NCI-H82 treated with DMSO at 0.1 percent for 48 hours (cell line): ENCODE measurements around the gene TSC2.
"Not testable (repeated sequence)": the region's sequence is repeated elsewhere in the genome, so short reads cannot be mapped to it uniquely, and the experiment has no call there.

ENCODE experiments used
- DNase-seq: peaks from one replicate; lab custom pipeline; 2025; ENCODE audit not compliant: unreplicated experiment; lab: John Stamatoyannopoulos, UW

TSC2 gene

GRCh38 chr16:2115591-2115973 is 67.8 kb downstream of the TSC2 start:
- no peak for DNase-seq

DNA sequence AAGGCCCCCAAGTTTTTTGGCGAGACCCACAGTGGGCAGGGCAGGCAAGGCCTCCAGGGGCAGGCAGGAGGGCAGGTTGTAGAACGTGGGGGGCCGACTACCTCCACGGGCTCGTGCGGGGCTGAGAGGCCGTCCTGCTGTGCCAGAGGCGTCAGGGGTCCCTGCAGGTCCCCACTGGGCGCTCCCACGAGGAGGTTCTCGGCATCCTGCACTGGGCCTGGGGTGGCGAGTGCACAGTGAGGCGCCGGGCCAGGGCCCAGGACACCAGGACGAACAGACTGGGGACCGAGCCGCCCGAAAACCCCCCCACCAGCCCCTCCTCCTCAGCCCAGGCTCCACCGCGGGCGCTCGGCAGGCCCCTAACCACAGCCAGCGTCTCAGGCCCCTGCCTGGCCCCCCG is 68.6 kb downstream of the TSC2 start:
- not testable (repeated sequence) for DNase-seq

- DNase-seq, result not testable (repeated sequence)
Observed at GRCh38 chr16:2117341-2117740, 69.6 kb downstream of the TSC2 start.

GRCh38 chr16:2117960-2118722 is 70.4 kb downstream of the TSC2 start:
- not testable (repeated sequence) for DNase-seq

DNA sequence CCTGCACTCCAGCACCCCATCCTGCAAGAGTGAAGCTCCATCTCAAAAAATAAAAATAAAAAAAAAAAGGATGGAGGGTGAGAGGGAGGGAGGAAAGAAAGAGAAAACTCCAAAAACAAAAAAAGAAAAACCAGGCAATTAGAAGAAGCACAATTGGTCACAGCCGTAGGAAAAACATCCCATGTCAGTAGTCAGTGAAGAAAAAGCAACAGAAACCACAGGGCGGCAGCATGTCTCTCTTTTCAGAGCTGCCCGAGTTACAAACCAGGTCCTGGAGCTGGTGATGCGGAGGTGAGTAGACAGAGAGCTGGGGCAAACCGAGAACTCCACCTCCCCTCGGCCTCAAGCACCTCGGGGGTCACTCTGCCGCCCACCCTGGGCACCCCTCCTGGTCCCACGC is 73.5 kb downstream of the TSC2 start:
- not testable (repeated sequence) for DNase-seq

GRCh38 chr16:2121853-2122252 is 74.1 kb downstream of the TSC2 start:
- DNase-seq, result no peak

GRCh38 chr16:2122429-2122828 is 74.6 kb downstream of the TSC2 start:
- no peak for DNase-seq

DNA sequence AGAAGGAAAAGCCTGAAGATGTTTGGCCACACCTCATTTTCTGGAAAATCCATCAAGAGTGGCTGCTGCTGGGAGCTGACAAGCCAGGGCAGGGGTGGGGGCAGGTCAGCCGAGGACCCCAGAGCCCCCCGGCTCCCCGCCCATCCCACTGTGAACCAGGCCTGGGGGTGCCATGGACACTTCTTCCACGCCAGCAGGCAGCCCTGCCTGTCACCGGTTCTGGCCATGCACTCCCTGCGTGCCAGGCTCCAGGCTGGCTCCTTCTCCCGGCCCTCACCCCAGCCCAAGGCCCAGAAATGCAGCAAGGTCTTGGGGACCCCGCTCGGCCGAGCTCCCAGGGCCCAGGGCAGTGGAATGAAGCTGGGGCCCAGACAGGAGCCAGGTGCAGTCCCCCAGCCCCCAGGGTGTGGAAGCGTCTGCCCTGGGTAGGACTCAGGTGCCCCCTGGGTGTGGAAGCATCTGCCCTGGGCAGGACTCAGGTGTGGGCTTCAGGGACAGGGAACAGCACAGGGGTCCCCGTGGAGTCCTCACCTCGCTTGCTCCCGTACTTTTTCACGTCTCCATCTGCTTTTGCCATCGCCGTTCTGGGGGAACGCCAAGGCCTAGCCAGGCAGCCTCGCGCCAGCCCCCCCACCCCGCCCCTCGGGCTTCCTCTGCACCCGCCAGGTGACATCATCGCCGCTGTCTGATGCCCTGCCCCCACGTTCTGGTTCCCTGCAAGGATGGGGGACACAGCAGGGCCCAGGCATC is 75.3 kb downstream of the TSC2 start:
- DNase-seq, result not testable (repeated sequence)

DNA sequence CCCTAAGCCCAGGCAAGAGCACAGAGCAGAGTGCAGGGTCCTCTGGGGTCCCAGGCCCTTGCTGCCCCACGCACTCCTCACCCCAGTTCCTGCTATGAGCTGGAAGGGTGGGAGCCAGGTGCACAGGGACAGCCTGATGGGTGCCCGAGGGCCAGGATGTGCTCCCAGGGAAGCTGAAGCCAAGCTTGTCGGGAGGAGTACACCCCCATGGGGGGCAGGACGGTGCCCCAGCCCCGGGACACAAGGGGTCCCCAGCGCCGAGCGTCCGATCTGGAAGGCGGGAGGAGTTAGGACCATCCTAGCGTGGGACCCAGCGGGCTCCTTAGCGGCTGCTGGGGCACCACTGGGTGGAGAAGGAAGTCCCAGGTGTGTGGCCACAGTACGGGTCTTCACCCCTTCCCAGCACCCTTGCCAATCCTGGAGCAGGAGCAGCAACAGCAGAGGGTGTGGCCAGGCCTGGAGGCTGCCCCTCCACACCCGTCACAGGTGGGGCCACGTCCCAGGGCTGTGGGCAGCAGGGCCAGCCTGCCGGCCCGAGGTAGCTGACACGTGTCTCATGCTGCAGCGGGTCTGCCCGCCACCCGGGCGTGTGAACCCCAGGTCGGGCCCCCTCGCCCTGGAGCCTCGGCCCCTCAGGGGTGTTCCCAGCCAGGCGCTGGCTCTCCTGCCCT is 76.1 kb downstream of the TSC2 start:
- DNase-seq, result not testable (repeated sequence)

DNA sequence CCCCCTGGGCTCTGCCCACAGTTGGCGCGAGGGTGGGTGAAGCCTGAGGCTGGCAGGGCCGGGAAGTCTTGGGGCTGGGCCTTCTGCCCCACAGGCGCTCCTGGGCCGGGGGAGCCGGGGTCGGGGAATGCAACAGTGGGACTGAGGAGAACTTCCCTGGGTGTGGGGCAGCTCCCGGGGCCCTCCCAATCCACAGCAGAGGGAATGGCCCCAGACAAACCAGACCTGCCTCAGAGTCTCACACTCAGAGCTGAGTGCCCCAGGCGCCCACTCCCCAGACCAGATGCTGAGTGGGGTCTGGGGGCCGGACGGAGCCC is 76.5 kb downstream of the TSC2 start:
- not testable (repeated sequence) for DNase-seq

- DNase-seq, result not testable (repeated sequence)
Observed at GRCh38 chr16:2124694-2125444, 77.1 kb downstream of the TSC2 start.

DNA sequence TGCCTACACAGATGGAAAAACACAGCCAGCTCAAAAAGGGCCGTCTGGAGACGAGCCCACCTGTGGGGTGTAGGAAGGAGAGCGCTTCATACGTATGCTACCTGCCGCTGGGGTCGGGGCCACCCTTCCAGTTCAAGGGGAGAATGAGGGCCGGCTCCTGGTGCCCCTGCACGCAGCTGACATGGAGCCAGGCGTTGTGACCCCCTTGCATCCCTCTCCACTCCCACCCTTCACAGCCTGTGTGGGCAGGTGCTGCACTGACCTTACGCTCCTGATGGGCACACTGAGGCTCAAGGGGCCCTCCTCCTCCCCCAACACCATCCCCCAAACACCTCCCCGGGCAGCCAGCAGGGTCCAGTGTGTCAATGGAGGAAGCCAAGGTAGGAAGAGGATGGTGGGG is 77.8 kb downstream of the TSC2 start:
- not testable (repeated sequence) for DNase-seq

GRCh38 chr16:2126161-2126743 is 78.5 kb downstream of the TSC2 start:
- DNase-seq, result not testable (repeated sequence)

DNA sequence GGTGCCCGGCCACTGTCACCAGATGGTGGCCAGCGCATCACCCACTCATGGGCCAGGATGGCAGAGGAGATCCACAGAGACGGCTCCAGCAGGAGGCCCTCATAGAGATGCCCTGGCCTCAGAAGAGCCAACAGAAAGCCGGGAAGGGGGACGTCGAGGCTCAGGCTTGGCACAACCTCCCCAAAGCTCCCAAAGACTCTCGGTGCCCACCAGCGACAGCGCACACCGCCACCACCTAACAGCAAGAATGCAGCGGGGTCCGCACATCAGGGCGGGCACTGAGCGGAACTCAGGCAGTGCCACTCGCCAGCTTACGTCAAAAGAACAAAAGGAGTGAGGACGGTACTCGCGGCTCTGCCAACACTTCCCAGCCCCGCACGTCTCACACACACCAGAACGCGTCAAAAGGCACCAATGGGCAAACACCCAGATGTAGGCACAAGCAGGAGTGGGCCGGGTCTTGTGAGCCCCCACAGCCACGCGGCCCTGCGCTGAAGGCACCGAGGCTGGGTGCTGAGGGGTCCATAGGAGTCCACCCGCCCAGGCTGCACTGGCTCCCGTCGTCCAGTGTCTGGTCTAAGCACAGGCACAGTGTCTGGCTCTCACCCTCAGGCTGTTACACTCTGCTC is 79.3 kb downstream of the TSC2 start:
- DNase-seq, result not testable (repeated sequence)

- DNase-seq, result not testable (repeated sequence)
Observed at GRCh38 chr16:2127630-2128280, 80.0 kb downstream of the TSC2 start.

- DNase-seq, result peak; percentile 27
Observed at GRCh38 chr16:2129251-2129650, 81.5 kb downstream of the TSC2 start.

DNA sequence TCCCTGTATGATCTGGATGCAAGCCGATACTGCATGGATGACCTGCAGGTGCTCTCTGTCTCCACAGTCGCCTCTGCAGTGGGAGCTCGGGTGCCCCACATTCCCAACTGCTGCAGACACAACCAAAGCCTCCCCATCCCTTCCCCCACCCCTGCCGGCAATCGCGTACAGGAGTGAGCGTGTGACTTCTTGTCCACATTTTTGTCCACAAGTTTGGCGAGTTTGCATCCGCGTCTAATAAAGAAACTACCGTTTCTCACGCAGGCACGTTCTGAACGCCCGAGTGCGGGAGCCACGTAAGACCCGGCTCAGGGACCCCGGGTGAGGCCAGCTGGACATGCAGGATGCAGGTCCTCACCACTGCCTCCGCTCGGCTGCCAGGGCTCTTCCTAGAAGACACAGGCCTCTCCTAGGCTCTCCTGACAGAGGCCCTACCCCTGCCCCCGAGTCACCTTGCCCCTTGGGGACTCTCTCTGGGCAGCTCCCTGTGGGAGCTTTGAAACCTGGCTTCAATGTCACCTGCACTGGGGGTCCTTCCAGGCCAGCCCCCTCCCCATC is 82.2 kb downstream of the TSC2 start:
- not testable (repeated sequence) for DNase-seq

DNA sequence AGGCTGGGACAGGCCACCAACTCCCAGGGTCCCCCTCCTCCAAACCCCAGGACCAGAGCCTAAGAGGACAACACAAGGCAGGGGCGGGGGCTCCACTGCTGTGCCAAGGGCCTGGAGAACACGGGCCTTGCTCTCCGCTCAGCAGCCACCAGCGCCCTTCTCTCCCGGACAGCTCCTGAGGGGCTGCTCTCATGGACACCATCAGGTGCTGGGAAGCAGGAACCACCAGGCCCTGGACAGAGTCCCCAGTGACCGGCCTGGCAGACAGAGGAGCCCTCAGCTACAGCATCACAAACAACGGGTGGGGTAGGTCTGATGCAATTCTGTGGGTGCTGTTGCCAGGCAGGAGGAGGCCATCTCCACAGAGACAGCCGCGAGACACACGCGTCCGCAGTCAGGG is 86.0 kb downstream of the TSC2 start:
- not testable (repeated sequence) for DNase-seq

- DNase-seq, result not testable (repeated sequence)
Observed at GRCh38 chr16:2135071-2135470, 87.3 kb downstream of the TSC2 start.
